GM08714 (cell line): Measurements from ENCODE around the gene APC2.
"Not testable (repeated sequence)": the region's sequence is repeated elsewhere in the genome, so short reads cannot be mapped to it uniquely, and the experiment has no call there.

Source experiments
- H3K4me3 ChIP-seq: fragments of 200-500 bp; sonication (Bioruptor generic); 2 replicates; pipeline ENCODE4 v1.5.1; 2014; ENCODE audit warnings: mild to moderate bottlenecking, low read length, inconsistent platforms
- ZNF274 ChIP-seq: IDR thresholded peaks from 2 replicates; pipeline ENCODE4 v1.6.1; 2012; ENCODE audit warnings: mild to moderate bottlenecking, low read depth, low read length

Gene APC2

GRCh38 chr19:1468274-1468820, 18.4 kb downstream of the APC2 start:
- H3K4me3 ChIP-seq = no peak overlapping the region

GRCh38 chr19:1468821-1469254, 18.9 kb downstream of the APC2 start:
- TF ChIP-seq ZNF274 = no peak
- no peak overlapping the region for H3K4me3 ChIP-seq

More at GRCh38 chr19:1468274-1468820, 18.4 kb downstream of the APC2 start:
- TF ChIP-seq ZNF274 = no peak

- no peak overlapping the region for H3K4me3 ChIP-seq
- TF ChIP-seq ZNF274 = no peak
Observed at GRCh38 chr19:1469255-1470054, 19.5 kb downstream of the APC2 start.

GRCh38 chr19:1470055-1470304, 20.1 kb downstream of the APC2 start:
- no peak for TF ChIP-seq ZNF274
- no peak overlapping the region for H3K4me3 ChIP-seq

GRCh38 chr19:1470305-1471009, 20.5 kb downstream of the APC2 start:
- no peak for TF ChIP-seq ZNF274
- no peak overlapping the region for H3K4me3 ChIP-seq

- no peak overlapping the region for H3K4me3 ChIP-seq
- no peak for TF ChIP-seq ZNF274
Observed at GRCh38 chr19:1471010-1471514, 21.1 kb downstream of the APC2 start.

- H3K4me3 ChIP-seq = no peak overlapping the region
Observed at GRCh38 chr19:1471515-1472160, 21.7 kb downstream of the APC2 start.

GRCh38 chr19:1472231-1473084, 22.5 kb downstream of the APC2 start:
- no peak overlapping the region for H3K4me3 ChIP-seq
- no peak for TF ChIP-seq ZNF274

More at GRCh38 chr19:1471515-1472160, 21.7 kb downstream of the APC2 start:
- TF ChIP-seq ZNF274 = no peak

DNA sequence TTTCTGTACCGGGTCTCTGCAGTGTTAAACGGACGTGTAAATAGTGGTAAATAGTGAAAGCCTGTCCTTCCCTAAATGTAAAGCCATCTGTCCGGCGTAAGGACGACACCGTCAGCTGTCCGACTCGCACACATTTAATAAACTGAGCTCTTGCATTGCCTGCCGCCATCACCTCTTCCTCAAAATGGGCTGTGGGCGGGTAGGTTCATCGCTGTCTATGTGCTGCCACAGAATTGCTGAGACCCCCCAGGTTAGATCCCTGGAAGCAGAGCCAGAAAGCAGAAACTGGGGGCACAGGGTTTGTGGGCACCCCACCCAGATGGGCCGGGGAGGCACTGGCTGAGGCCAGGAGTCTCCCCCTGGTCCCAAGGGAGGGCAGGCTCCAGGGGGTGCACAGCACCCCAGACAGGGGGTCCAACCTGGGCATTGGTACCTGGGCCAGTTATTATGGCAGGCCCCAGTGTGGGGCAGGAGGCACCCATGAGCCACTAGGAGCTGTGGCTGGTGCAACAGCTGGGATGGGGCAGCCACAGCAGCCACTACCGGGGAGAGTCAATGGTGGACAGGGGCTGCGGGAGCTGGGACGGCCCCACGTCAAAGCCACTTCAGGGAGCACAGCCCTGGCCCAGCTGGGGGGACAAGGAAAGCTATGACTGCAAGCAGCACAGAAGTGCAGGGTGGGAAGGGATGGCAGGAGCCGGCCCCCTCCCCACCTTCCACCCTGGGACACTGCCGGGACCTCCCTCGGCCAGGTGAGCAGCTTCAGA, 23.3 kb downstream of the APC2 start:
- no peak for TF ChIP-seq ZNF274

DNA sequence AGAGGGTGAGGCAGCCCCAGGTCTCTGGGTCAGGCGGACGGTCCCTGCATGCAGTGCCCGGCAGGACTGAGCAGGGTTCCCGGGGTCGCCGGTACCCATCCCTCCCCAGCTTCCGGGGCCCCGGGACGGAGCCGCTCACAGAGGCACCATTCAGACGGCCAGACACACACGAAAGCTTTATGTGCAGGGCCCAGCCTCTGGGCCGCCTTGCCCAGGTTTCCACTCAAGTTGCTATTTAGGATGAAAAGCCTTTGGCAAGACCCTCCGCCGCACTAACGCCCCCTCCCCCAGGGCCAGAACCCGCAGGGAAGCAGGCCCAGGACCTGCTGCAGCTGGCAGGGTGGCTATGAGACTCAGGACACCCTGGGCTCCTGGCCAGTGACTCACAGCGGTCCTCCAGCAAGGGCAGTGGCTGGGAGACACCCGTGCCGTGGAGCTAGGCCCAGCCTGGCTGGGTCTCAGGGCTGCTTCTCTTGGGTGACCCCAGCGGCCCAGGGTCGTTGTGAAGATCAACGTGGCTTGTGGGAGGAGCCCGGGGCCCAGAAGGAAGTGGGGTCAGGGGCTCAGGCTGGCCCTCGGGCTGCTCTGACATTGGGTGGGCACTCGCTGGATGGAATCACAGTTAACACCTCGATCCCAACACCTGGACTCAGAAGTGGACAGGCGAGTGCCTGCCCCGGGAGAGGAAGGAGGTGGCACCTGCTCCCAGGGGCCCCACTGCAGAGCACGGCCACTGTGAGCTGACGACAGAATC, 24.3 kb downstream of the APC2 start:
- no peak for TF ChIP-seq ZNF274
- H3K4me3 ChIP-seq = no peak overlapping the region

More for the DNA sequence above, 23.3 kb downstream of the APC2 start:
- H3K4me3 ChIP-seq = no peak overlapping the region

- H3K4me3 ChIP-seq = no peak overlapping the region
- TF ChIP-seq ZNF274 = no peak
Observed at GRCh38 chr19:1474765-1475351, 24.9 kb downstream of the APC2 start.

- no peak for TF ChIP-seq ZNF274
- H3K4me3 ChIP-seq = no peak overlapping the region
Observed at GRCh38 chr19:1475751-1476437, 26.0 kb downstream of the APC2 start.

GRCh38 chr19:1477056-1477455, 27.1 kb downstream of the APC2 start:
- H3K4me3 ChIP-seq = not testable (repeated sequence)
